ENCODE results near the gene CLDN9. TPM values are rescaled to one million over a fixed set of nuclear protein-coding genes. Genes with fewer than 3 reads are reported as not detected.
A peak's percentile ranks its signal among the peaks of the same experiment; 100 is the strongest.

CLDN9 gene
- total RNA-seq, 1 donor from 2014 or later, result 0.99 TPM

DNA sequence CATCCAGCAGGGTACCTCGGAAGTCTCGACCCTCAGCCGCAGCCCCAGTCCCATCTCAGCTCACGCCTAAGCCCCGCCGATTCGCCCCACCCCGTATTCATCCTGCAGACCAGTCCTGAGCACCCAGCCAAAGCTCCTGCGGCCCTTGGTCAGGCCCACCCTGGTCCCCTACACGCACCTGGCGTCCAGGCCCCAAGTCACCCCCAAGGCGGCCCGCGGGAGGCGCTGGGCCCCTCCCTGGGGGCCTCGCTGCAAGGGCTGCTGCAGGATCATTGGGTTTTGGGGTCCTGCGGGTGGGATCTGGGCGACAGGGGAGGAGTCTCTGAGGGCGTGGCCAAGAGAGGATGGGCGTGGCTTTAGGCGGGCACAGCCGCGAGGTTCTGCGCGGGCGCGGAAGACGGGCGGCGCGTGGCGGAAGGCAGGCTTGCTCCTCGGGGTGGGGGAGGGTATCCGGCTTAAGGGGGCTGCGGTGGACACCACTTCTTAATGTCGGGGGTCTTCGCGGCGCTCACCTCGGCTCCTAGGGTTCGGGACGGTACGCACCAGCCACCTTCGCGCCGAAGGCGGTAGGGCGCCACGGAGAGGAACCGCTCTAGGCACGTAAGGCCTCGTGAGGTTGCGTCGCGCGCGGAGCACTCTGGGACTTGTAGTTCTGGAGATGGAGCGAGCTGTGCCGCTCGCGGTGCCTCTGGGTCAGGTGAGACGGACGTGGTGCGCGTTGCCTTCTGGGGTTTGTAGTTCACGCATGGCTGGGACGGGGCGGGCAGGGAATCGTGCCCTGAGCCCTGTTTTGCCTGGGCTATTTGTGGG is 11.2 kb downstream of the CLDN9 start, which contains the start of the genes HCFC1R1 and THOC6:
TSS of gene HCFC1R1 (minus strand) at position 274 of the 810 bp plus-strand sequence. CDS start at position 273, 1 bp downstream.
TSS of gene THOC6 (plus strand) at position 367 of the 810 bp plus-strand sequence. CDS start at position 659, 292 bp downstream.
- Mint-ChIP-seq H3K4me3 (peak within 1 kb of the TSS; percentile 94), H3K4me1 (ENCODE audit: unreplicated experiment) (peaks cover 36% of the 10 kb centered on the region), H3K27ac (peak within 1 kb of the TSS; percentile 98), H3K36me3 (peaks cover 5% of the 10 kb centered on the region), H3K9me3 (no peaks in the 10 kb centered on the region), H3K27me3 (peaks cover 8% of the 10 kb centered on the region)
- TF ChIP-seq, protein P1, sequence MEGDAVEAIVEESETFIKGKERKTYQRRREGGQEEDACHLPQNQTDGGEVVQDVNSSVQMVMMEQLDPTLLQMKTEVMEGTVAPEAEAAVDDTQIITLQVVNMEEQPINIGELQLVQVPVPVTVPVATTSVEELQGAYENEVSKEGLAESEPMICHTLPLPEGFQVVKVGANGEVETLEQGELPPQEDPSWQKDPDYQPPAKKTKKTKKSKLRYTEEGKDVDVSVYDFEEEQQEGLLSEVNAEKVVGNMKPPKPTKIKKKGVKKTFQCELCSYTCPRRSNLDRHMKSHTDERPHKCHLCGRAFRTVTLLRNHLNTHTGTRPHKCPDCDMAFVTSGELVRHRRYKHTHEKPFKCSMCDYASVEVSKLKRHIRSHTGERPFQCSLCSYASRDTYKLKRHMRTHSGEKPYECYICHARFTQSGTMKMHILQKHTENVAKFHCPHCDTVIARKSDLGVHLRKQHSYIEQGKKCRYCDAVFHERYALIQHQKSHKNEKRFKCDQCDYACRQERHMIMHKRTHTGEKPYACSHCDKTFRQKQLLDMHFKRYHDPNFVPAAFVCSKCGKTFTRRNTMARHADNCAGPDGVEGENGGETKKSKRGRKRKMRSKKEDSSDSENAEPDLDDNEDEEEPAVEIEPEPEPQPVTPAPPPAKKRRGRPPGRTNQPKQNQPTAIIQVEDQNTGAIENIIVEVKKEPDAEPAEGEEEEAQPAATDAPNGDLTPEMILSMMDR (conservative IDR thresholded peaks at IDR 0.05), result no peak
- peak; percentile 95 for DNase-seq (ENCODE audit: extremely low spot score, unreplicated experiment)

DNA sequence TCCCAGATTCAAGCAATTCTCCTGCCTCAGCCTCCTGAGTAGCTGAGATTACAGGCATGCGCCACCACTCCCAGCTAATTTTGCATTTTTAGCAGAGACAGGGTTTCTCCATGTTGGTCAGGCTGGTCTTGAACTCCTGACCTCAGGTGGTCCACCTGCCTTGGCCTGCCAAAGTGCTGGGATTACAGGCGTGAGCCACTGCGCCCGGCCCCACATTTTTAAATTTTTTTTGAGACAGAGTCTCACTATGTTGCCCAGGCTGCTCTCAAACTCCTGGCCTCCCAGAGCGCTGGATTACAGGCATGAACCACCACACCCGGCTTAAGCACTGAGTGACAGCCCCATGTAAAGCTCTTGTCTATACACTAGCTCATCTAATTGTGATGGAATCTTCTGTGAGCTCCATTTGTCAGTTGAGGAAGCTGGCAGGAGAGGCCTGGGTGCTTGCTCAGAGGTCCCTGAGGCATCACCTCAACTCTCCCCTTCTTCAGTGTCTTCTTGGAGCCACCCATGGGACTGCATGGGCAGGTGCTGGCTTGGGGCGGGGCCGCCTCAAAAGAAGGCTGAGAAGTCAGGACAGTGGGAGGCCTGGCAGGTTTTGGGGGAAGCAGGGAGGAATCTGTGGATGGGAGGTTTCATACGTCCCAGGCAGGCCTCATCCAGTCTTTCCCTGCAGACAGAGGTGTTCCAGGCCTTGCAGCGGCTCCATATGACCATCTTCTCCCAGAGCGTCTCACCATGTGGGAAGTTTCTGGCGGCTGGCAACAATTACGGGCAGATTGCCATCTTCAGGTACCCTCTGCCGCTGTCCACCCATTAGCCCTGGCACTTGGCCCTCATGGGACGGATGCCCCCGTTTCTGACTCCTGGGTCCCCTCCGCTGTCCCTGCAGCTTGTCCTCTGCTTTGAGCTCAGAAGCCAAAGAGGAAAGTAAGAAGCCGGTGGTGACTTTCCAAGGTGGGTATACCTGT is 12.6 kb downstream of the CLDN9 start:
- Mint-ChIP-seq H3K27ac (no peak overlapping the region), H3K4me1 (ENCODE audit: unreplicated experiment) (peaks cover 37% of the 10 kb centered on the region), H3K36me3 (peaks cover 9% of the 10 kb centered on the region), H3K27me3 (peaks cover 9% of the 10 kb centered on the region), H3K4me3 (peak overlapping the region; percentile 20), H3K9me3 (no peaks in the 10 kb centered on the region)
- TF ChIP-seq, protein P1 (conservative IDR thresholded peaks at IDR 0.05), result no peak
- DNase-seq (ENCODE audit: extremely low spot score, unreplicated experiment), result no peak

DNA sequence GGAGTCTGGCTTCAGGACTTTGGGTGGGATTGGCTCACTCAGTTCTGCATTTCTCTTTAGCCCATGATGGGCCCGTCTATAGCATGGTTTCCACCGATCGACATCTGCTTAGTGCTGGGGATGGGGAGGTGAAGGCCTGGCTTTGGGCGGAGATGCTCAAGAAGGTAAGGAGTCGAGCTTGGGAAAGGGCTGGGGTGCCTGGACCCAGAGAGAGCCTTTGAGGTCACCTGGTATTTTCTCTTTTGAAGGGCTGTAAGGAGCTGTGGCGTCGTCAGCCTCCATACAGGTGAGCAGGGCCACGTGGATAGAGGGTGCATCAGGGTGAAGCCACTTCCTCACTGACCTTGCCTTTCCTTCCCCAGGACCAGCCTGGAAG is 13.3 kb downstream of the CLDN9 start:
- Mint-ChIP-seq H3K9me3 (no peaks in the 10 kb centered on the region), H3K4me1 (ENCODE audit: unreplicated experiment) (peaks cover 37% of the 10 kb centered on the region), H3K36me3 (peaks cover 9% of the 10 kb centered on the region), H3K27ac (peak overlapping the region; percentile 8), H3K27me3 (peaks cover 9% of the 10 kb centered on the region), H3K4me3 (peak overlapping the region; percentile 20)
- TF ChIP-seq, protein P1 (conservative IDR thresholded peaks at IDR 0.05), result no peak
- no peak for DNase-seq (ENCODE audit: extremely low spot score, unreplicated experiment)

DNA sequence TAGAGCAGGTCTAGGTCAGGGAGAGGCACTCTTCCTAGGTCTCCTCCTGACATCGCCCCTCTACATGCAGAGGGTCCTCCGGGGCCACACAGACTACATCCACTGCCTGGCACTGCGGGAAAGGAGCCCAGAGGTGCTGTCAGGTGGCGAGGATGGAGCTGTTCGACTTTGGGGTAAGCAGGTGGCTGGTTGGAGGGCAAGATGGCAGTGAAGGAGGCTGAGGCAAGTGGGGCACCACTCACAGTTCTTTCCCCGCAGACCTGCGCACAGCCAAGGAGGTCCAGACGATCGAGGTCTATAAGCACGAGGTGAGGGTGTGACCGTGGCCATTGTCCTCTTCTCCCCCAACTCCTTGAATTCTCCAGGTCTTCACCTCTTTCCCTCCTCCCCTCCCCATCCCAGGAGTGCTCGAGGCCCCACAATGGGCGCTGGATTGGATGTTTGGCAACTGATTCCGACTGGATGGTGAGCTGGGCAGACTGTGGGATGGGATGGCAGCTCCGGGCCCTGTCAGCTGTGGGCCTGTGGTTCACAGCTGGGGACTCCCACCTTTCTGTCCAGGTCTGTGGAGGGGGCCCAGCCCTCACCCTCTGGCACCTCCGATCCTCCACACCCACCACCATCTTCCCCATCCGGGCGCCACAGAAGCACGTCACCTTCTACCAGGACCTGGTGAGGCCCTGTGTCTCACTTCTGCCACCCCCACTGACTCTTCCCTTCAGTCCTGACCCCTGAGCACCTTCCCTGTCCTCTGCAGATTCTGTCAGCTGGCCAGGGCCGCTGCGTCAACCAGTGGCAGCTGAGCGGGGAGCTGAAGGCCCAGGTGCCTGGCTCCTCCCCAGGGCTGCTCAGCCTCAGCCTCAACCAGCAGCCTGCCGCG is 14.1 kb downstream of the CLDN9 start:
- H3K9me3 Mint-ChIP-seq, result no peaks in the 10 kb centered on the region
- H3K4me3 Mint-ChIP-seq, result no peak overlapping the region
- peak overlapping the region; percentile 8 for H3K27ac Mint-ChIP-seq
- TF ChIP-seq, protein P1 (conservative IDR thresholded peaks at IDR 0.05), result no peak
- peaks cover 12% of the 10 kb centered on the region for H3K27me3 Mint-ChIP-seq
- peaks cover 30% of the 10 kb centered on the region for H3K4me1 Mint-ChIP-seq (ENCODE audit: unreplicated experiment)
- peaks cover 9% of the 10 kb centered on the region for H3K36me3 Mint-ChIP-seq
- DNase-seq (ENCODE audit: extremely low spot score, unreplicated experiment), result no peak

DNA sequence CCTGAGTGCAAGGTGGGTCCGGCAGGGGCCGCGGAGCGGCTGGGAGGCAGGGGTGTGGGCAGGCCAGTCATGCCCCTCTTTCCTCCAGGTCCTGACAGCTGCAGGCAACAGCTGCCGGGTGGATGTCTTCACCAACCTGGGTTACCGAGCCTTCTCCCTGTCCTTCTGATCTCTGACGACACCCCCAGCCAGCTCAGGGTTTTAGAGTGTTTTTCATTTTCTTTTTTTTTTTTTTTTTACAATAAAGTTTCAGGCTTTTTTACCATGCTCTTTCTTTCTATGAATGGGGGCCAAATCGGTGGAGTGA is 14.7 kb downstream of the CLDN9 start:
- H3K4me1 Mint-ChIP-seq (ENCODE audit: unreplicated experiment), result peaks cover 27% of the 10 kb centered on the region
- H3K36me3 Mint-ChIP-seq, result peaks cover 9% of the 10 kb centered on the region
- H3K27ac Mint-ChIP-seq, result peak overlapping the region; percentile 21
- no peaks in the 10 kb centered on the region for H3K9me3 Mint-ChIP-seq
- DNase-seq (ENCODE audit: extremely low spot score, unreplicated experiment), result no peak
- TF ChIP-seq, protein P1 (conservative IDR thresholded peaks at IDR 0.05), result no peak
- no peak overlapping the region for H3K4me3 Mint-ChIP-seq
- H3K27me3 Mint-ChIP-seq, result peaks cover 15% of the 10 kb centered on the region

Data from type B pancreatic cell (in vitro differentiated cells).